ENCODE results near the gene NAIF1.
A peak's percentile ranks its signal among the peaks of the same experiment; 100 is the strongest.
"Not testable (repeated sequence)": the region's sequence is repeated elsewhere in the genome, so short reads cannot be mapped to it uniquely, and the experiment has no call there.

NAIF1 gene, protein sequence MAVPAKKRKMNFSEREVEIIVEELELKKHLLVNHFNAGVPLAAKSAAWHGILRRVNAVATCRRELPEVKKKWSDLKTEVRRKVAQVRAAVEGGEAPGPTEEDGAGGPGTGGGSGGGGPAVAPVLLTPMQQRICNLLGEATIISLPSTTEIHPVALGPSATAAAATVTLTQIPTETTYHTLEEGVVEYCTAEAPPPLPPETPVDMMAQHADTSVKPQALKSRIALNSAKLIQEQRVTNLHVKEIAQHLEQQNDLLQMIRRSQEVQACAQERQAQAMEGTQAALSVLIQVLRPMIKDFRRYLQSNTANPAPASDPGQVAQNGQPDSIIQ

DNA sequence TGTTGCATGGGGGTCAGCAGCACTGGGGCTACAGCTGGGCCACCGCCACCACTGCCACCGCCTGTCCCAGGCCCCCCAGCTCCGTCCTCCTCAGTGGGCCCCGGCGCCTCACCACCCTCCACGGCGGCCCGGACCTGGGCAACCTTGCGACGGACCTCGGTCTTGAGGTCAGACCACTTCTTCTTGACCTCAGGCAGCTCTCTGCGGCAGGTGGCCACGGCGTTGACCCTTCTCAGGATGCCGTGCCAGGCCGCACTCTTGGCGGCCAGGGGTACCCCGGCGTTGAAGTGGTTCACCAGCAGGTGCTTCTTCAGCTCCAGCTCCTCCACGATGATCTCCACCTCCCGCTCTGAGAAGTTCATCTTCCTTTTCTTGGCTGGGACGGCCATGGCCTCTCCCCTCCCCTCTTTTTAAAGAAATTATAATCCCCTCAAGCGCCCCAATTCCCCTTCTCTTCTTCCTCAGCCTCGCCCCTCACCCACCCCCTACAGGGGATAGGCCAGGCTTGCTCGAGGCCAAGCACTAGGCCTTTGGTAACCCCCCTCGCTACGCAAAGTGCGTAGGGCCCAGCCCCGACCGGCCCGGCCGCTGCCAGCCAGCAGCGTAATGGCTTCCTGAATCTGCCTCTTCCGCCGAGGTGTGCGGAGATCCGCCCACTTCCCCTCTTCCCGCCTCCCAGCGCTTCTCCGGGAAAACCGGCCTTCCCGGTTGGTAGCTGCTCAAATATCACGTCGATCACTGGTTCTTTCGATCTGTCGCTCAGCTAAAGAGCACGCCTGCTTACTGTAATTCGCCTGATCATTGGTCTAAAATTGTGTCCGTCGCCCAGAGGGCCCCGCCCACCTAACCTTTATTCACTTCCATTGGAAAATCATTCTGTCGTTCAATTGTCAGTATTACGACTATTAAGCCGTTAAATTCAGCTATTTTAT is at the start of gene NAIF1:
Gene NAIF1, minus strand, starts transcription at position 608 of the 932 bp plus-strand sequence. Its CDS starts 219 bp downstream, at position 389.
- DNase-seq (ENCODE audit: low spot score) = peak; percentile 99

DNA sequence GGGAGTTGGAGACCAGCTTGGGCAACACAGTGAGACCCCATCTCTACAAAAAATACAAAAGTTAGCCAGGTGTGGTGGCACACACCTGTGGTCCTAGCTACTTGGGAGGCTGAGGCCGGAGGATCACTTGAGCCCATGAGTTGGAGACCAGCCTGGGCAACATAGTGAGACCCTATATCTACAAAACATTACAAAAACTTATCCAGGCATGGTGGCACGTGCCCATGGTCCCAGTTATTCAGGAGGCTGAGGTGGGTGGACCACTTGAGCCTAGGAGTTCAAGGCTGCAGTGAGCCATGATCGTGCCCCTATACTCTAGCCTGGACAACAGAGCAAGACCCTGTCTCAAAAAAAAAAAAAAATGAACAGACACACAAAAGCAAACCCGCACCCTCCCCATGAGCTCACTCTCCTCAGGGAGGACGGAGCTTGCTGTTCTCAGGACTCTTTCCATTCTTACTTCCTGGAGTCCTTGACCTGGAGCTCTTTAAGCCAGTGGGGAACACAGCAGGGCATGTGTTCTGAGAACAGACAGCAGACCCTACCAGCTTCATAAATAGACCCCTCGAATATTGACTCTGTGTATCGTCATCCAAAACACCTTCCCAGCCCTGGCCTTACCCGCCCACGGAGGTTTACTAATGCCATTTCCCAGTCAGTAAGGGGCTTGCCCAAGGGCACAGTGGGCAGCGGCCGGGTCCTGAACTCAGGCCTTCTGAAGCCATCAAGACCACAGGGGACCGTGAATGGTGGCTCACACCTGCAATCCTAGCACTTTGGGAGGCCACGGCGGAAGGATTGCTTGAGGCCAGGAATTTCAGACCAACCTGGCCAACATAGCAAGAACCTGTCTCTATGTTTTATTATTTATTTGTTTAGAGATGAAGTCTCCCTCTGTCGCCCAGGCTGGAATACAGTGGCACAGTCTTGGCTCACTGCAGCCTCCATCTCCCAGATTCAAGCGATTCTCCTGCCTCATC is 49.3 kb upstream of the NAIF1 start:
- no peak for DNase-seq (ENCODE audit: low spot score)

DNA sequence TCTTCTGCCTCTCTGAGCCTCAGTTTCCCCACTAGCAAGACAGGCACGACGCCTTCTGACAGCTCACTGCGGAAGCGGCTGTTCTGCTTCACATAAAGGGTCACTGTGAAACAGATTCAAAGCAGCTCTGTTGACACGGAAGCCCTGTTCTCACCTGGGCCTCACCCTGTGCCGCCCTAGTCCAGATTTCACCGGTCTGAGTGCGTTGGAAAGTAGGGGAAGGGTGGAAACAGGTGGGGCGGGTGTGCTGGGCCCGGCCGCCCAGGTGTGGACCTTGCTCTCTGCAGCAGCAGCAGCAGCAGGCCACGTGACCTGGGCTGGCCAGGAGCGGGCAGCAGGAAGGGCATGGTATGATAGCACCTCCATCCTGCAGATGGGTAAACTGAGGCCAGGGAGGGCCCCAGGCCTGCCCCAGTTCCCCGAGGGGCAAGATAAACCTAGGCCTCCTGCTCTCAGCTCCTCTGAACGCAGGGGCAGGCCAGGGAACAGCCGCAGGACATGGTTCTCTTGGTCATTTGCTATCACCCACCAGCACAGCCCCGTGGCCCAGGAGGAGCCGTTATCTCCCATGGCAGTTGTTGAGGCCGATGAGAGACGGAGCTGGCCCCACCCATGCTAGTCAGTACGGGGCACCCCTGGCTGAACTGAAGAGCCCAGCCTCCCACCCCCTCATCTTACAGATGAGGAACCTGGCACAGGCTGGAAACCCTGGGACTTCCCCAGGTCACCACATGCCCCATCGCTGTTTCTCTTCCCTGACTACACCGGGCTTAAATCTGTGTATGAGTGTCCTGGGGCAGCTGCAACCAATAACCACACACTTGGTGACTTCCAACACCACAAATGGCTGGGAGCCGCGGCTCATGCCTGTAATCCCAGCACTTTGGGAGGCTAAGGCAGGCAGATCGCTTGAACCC is 48.3 kb upstream of the NAIF1 start:
- no peak for DNase-seq (ENCODE audit: low spot score)

DNA sequence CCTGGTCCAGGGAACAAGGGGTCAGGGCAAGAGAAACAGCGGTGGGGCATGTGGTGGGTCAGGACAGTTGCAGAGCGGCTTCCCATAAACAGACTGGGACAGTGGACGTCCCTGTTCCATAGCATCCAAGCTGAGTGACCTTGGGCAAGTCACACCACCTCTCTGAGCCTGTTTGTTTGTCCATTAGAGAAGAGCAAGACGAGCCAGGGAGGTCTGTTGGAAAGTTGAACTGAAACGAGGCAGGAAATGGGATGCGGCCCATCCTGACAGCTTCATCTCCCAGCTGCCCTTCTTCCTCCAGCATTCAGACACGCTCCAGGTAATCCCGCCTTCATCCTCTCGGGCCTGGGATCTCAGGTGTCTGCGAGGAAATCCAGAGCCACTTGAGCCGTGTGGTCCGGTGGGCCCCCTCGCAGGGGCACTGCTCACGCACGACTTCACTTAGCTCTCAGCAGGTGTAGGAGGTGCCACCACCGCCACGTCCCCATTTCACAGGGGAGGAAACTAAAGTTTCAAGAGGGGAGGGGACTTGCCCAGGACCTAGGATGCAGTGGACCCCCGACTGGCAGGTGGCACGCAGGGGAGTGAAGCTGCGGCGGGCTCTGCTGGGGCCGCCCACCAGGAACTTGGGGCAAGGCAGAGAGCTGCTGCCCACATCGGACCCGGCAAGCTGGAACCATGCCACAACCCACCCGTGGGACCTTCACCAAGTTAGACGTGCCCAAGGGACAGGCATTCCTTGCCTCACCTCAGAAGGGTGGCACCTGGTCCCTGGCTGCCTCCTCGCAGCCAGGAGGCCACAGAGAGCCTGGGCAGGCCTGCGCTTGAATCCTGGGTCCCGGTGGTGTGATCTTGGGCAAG is 47.4 kb upstream of the NAIF1 start:
- DNase-seq (ENCODE audit: low spot score) = no peak

DNA sequence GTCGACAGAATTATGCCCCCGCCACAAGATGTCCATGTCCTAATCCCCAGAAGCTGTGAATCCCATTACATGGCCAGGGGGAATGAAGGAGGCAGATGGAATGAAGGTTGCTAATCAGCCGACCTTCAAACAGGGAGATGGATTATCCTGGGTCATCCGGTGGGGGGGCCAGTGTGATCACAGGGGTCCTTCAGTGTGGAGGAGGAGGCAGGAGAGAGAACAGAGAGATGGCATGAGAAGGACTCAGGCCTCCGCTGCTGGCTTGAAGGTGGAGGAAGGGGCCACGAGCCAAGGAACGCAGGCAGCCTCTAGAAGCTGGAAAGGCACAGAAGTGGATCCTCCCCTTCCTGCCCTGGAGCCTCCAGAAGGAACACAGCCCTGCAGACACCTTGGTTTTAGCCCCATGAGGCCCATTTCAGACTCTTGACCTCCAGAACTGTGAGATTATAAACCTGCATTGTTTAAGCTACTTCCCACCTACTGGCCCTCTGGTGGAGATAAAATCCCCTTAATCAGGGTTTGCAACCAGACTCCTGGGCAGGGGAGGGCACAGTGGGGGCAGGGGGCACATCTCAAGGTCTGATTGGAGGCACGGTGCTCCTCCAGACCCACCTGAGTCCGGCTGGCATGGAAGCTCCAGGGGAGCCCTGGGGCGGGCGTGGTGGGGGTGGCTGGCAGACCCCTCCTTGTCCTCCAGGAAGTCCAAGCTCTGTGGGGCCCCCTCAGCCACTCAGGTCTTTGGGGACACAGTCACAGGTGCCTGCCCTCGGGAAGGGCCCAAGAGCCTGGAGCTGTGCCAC is 46.6 kb upstream of the NAIF1 start:
- no peak for DNase-seq (ENCODE audit: low spot score)

DNA sequence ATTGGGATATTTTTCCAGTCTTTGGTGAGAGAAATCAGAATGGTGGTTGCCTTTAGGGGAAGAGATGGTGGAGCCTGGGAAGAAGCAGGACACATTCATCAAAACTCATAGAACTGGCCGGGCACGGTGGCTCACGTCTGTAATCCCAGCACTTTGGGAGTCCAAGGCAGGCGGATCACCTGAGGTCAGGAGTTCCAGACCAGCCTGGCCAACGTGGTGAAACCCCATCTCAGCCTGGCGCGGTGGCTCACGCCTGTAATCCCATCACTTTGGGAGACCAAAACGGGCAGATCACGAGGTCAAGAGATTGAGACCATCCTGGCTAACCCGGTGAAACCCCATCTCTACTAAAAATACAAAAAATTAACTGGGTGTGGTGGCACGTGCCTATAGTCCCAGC is 44.6 kb upstream of the NAIF1 start:
- DNase-seq (ENCODE audit: low spot score) = not testable (repeated sequence)

DNA sequence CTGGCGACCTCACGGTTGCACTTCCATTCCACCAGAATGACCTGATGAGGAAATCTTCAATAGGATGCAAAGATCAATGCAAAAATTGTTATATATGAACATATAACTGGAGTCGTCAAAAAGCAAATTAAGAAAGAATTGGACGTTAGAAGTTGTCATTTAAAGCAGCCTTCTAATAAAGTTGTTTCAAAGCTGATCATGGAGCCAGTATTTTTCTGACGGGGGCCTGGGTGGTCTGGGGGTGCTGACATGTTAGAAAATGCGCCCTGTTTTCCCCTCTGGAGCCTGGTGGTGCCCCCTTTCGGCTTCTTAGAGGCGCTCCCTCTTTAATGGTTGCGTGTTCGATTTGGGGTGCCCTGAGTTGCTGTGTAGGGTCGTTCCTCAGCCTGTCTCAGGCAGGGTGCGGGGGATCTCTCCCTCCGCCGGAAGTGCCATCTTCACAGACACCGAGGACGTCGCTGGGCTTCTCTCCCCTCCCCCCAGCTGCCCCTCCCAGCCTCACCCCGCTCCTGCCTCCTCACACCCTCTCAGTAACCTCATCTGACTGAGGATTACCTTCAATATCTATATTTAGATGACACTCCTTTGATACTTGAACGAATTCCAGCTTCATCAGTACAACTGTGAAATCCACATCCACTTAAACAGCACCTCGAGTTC is 42.1 kb upstream of the NAIF1 start:
- no peak for DNase-seq (ENCODE audit: low spot score)

DNA sequence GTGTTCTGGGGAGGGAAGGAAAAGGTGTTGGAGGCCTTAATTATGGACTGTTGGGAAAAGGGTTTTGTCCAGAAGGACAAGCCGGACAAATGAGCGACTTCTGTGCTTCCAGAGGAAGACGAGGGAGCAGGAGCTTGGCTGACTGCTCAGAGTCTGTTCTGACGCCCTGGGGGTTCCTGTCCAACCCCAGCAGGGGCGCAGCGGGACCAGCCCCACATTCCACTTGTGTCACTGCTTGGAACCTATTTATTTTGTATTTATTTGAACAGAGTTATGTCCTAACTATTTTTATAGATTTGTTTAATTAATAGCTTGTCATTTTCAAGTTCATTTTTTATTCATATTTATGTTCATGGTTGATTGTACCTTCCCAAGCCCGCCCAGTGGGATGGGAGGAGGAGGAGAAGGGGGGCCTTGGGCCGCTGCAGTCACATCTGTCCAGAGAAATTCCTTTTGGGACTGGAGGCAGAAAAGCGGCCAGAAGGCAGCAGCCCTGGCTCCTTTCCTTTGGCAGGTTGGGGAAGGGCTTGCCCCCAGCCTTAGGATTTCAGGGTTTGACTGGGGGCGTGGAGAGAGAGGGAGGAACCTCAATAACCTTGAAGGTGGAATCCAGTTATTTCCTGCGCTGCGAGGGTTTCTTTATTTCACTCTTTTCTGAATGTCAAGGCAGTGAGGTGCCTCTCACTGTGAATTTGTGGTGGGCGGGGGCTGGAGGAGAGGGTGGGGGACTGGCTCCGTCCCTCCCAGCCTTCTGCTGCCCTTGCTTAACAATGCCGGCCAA is 41.3 kb upstream of the NAIF1 start:
- no peak for DNase-seq (ENCODE audit: low spot score)

DNA sequence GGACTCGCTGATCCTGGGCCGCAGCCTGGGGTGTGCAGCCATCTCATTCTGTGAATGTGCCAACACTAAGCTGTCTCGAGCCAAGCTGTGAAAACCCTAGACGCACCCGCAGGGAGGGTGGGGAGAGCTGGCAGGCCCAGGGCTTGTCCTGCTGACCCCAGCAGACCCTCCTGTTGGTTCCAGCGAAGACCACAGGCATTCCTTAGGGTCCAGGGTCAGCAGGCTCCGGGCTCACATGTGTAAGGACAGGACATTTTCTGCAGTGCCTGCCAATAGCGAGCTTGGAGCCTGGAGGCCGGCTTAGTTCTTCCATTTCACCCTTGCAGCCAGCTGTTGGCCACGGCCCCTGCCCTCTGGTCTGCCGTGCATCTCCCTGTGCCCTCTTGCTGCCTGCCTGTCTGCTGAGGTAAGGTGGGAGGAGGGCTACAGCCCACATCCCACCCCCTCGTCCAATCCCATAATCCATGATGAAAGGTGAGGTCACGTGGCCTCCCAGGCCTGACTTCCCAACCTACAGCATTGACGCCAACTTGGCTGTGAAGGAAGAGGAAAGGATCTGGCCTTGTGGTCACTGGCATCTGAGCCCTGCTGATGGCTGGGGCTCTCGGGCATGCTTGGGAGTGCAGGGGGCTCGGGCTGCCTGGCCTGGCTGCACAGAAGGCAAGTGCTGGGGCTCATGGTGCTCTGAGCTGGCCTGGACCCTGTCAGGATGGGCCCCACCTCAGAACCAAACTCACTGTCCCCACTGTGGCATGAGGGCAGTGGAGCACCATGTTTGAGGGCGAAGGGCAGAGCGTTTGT is 40.5 kb upstream of the NAIF1 start:
- no peak for DNase-seq (ENCODE audit: low spot score)

DNA sequence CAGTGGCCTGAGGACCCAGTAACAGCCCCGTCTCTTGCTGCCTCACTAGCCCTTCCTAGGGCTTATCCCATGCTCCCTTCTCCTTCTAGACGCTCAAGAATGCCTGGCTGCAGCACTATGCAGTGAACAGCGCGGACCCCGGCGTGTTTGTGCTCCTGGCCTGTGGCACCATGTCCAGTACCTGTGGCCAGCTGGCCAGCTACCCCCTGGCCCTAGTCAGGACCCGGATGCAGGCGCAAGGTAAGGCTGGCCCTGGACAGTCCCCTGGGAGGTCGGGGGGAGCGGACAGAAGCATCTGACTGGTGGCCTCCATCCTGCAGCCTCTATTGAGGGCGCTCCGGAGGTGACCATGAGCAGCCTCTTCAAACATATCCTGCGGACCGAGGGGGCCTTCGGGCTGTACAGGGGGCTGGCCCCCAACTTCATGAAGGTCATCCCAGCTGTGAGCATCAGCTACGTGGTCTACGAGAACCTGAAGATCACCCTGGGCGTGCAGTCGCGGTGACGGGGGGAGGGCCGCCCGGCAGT is 39.9 kb upstream of the NAIF1 start:
- no peak for DNase-seq (ENCODE audit: low spot score)

DNA sequence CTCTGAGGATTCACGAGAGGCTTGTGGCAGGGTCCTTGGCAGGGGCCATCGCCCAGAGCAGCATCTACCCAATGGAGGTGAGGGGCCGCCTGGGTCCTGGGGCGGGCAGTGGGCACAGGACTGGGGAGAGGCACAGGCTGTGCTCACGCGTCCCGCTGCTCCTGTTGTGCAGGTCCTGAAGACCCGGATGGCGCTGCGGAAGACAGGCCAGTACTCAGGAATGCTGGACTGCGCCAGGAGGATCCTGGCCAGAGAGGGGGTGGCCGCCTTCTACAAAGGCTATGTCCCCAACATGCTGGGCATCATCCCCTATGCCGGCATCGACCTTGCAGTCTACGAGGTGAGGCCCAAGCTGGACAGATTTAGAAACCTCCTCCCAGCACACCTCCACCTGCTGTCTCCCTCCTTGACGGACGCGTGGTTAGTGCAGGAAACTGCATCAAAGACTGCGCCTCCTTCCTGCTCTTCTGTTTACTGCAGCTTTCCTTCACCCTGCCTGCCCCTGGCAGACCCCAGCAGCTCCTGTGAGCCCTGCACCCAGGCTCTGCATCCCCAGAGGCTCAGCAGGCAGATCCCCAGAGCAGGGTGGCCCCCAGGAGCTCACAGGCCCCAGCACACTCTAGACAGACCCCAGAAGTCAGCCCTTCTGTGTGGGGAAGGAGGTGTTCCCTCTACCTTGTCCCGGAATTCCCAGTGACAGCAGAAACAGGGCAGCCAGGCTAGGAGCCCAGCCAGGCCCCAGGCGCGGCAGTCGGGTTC is 39.2 kb upstream of the NAIF1 start:
- DNase-seq (ENCODE audit: low spot score) = no peak

DNA sequence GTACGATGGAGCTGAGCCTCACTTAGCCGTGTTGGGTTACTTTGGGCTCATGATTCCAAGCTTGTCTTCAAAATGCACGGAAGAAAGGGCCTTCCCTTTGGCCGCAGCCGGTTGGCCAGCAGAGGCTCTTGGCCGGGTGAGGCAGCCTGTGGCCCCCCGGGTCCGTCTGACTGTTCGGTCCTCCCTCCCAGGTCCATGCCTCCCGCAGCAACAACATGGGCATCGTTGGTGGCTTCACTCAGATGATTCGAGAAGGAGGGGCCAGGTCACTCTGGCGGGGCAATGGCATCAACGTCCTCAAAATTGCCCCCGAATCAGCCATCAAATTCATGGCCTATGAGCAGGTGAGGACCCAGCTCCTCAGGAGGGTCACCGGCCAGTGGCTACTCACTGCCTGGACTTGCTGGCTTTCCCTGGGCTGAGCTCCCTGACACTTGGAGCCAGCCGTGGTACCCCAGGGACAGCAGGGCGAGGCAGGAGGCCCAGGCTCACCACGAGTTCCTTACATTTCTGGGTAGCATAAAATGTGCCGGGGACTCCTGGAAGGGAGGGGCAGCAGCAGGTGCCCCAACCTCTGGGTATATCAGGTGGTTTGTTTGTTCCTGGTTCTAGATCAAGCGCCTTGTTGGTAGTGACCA is 38.5 kb upstream of the NAIF1 start:
- no peak for DNase-seq (ENCODE audit: low spot score)

DNA sequence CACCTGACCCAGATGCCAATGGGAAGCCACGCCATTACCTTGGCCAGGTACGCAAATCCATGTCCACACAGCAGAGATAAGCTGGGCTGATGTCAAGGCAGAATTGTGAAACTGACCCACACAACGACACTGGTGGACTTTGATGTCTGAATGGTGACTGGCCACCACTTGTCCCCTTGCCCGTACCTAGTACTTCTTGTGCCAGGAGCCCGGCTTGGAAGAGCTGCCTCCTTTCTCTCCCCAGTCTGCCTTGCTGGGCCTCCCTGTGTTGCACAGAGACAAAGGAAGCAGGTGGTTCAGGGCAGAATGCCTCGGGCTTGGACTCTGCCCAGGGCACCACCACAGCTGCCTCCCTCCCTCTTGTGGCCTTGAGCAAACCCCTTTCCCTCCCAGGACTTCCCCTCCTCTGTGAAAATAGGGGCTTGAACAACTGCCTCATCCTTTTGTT is 37.1 kb upstream of the NAIF1 start:
- DNase-seq (ENCODE audit: low spot score) = no peak

DNA sequence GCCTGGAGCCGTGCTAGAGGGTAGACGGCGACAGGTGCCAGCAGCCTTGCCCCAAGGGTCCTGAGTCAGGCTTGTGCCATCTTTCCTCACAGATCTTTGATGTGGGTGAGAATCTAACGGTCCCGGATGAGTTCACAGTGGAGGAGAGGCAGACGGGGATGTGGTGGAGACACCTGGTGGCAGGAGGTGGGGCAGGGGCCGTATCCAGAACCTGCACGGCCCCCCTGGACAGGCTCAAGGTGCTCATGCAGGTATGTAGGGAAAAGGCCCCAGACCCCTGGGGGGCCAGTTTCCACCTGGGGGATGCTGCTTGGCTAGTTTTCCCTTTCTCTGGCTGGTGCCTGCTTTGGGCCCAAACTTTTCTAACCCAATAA is 36.5 kb upstream of the NAIF1 start:
- DNase-seq (ENCODE audit: low spot score) = no peak

DNA sequence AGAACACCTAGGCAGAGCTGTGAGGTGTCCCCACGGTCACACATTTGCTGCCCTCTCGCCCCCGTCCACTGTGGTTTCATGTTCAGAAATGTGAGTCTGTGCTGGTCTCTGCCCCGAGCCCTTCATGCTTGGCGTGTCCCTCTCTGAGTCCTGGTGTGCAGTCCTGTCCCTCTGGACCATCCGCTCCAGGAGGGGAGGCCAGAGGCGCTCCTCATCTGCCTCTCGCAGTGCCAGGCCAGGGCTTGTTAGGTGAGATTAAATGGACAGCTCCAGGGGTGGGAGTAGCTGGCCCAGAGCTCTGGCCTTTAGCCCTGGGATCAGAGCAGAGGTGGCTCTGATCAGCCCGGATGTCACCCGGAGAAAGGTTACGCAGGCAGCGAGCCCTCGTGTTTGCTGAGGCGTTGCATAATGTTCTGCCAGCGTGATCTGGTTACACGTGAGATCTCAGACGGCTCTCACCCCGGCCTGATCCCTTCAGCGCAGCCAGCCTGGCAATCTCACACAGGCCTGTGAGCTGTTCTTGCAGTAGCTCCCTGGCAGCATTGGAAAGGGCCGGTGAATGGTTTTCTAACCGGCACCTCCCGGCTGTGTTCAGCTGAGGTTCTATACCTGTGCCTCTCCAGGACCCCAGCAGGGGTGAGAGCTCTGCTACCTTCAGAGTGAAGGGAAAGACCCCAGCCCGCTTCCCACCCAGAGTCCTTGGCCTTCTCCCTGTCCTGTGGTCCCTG is 35.9 kb upstream of the NAIF1 start:
- no peak for DNase-seq (ENCODE audit: low spot score)

All from Ammon's horn (tissue), 1 donor.